GM12865 (cell line): Measurements from ENCODE around the gene IFNA1.

Experiments
- DNase-seq: peaks from one replicate; pipeline ENCODE4 v3.0.0; 2010; ENCODE audit warnings: low read depth
- H3K4me3 ChIP-seq: 2 replicates; pipeline ENCODE4 v1.5.1; 2011; ENCODE audit warnings: mild to moderate bottlenecking, low read depth, low read length, control low read depth
- TF ChIP-seq, protein P1 (sequence below): IDR thresholded peaks from 2 replicates; pipeline ENCODE4 v1.5.1; 2011; ENCODE audit warnings: low read length, control low read depth, low read depth, inconsistent platforms; ENCODE audit not compliant: insufficient read depth; ENCODE audit errors: missing control alignments

The IFNA1 gene

DNA sequence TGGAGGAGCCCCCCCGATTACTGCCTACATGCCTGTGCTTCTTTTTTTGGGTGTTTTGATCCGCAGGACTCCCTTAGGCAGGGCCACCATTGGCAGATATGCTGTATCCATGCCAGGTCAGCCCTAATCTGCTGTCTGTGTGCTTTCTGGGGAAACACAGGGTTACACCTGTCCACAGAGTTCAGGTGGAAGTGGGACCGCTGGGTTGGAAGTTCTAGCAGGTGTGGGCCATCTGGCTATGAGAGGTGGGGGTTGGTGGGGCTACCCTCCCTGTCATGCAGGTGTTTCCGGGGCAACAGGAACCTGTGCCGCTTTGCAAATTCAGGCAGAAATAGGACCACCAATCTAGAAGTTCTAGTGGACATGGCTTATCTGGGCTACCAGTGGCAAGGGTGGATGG, 24.9 kb downstream of the IFNA1 start:
- H3K4me3 ChIP-seq: no peak overlapping the region
- TF ChIP-seq, protein P1, sequence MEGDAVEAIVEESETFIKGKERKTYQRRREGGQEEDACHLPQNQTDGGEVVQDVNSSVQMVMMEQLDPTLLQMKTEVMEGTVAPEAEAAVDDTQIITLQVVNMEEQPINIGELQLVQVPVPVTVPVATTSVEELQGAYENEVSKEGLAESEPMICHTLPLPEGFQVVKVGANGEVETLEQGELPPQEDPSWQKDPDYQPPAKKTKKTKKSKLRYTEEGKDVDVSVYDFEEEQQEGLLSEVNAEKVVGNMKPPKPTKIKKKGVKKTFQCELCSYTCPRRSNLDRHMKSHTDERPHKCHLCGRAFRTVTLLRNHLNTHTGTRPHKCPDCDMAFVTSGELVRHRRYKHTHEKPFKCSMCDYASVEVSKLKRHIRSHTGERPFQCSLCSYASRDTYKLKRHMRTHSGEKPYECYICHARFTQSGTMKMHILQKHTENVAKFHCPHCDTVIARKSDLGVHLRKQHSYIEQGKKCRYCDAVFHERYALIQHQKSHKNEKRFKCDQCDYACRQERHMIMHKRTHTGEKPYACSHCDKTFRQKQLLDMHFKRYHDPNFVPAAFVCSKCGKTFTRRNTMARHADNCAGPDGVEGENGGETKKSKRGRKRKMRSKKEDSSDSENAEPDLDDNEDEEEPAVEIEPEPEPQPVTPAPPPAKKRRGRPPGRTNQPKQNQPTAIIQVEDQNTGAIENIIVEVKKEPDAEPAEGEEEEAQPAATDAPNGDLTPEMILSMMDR: no peak
- DNase-seq: no peak

GRCh38 chr9:21465859-21466518, 25.8 kb downstream of the IFNA1 start:
- DNase-seq: peak; percentile 49
- TF ChIP-seq, protein P1: peak; percentile 58

DNA sequence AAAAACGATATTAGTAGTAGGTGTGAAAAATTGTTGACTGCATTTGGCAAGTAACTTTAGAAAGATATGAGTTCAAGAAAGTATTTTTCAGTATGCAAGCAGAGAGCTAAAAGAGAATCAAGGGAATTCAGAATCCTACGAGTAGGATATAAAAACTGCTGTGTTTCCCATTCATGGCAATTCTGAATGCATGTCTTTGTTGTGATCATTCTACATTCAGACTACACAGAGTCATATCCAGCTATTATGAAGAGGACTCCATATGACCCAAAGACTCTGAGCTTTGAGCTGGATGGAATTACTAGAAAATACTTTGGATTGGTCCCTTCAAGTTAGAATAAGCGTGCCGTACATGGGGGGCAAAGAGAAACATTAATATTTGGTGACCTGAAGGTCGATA, 29.9 kb downstream of the IFNA1 start:
- no peak for DNase-seq
- TF ChIP-seq, protein P1: no peak
- no peak overlapping the region for H3K4me3 ChIP-seq

More at GRCh38 chr9:21465859-21466518, 25.8 kb downstream of the IFNA1 start:
- no peak overlapping the region for H3K4me3 ChIP-seq

- no peak for DNase-seq
- TF ChIP-seq, protein P1: no peak
- no peak overlapping the region for H3K4me3 ChIP-seq
Measured at GRCh38 chr9:21473236-21473635, 33.0 kb downstream of the IFNA1 start.

DNA sequence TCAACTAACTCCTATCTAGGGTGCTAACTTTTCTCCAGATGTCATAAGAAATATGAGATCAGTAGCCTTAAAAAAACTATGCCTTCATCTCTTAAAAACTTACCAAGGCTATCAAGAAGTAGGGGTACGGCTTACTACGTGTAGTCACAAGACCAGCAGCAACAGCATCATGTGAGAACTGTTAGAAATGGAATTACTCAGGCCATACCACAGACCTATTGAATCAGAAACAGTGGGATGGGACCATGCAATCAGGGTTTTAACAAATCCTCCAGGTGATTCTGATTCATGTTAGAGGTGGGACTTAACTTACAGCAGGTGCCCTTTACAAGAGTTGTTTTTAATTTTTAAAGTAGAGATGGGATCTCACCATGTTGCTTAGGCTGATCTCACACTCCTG, 37.2 kb downstream of the IFNA1 start:
- H3K4me3 ChIP-seq: no peak overlapping the region
- no peak for DNase-seq
- TF ChIP-seq, protein P1: no peak

GRCh38 chr9:21479152-21479702, 39.0 kb downstream of the IFNA1 start:
- no peak overlapping the region for H3K4me3 ChIP-seq
- TF ChIP-seq, protein P1: no peak
- no peak for DNase-seq
